ENCODE data around the gene PHC2. TPM values are rescaled to one million over a fixed set of nuclear protein-coding genes. Genes with fewer than 3 reads are reported as not detected.

The PHC2 gene
- polyA plus RNA-seq, 10 donors, result 63.4 to 73.7 (median 67.6) TPM

- no peak for DNase-seq
Observed at GRCh38 chr1:33332357-33332789, 98.5 kb downstream of the PHC2 start.

GRCh38 chr1:33331444-33332356 is 99.2 kb downstream of the PHC2 start:
- DNase-seq, result no peak

GRCh38 chr1:33330906-33331305 is 100.0 kb downstream of the PHC2 start:
- no peak for DNase-seq

- no peak for DNase-seq
Observed at GRCh38 chr1:33330361-33330890, 100.5 kb downstream of the PHC2 start.

GRCh38 chr1:33329600-33330305 is 101.1 kb downstream of the PHC2 start:
- DNase-seq, result no peak

- DNase-seq, result no peak
Observed at GRCh38 chr1:33328817-33329216, 102.1 kb downstream of the PHC2 start.

- DNase-seq, result peak in 1 of 3 donors; percentile 76
Observed at GRCh38 chr1:33327587-33328325, 103.1 kb downstream of the PHC2 start.

GRCh38 chr1:33326785-33327184 is 104.1 kb downstream of the PHC2 start:
- no peak for DNase-seq

GRCh38 chr1:33324677-33325575 is 106.0 kb downstream of the PHC2 start:
- no peak for DNase-seq

GRCh38 chr1:33323663-33324477 is 107.0 kb downstream of the PHC2 start:
- no peak for DNase-seq

GRCh38 chr1:33322870-33323585 is 107.9 kb downstream of the PHC2 start:
- DNase-seq, result no peak

GRCh38 chr1:33322109-33322508 is 108.8 kb downstream of the PHC2 start:
- DNase-seq, result no peak

- no peak for DNase-seq
Observed at GRCh38 chr1:33321178-33321577, 109.7 kb downstream of the PHC2 start.

GRCh38 chr1:33320619-33321165 is 110.2 kb downstream of the PHC2 start, which contains the start of gene A3GALT2:
Gene A3GALT2 (minus strand): TSS chr1:33321098. CDS start chr1:33321098, 0 bp downstream.
- DNase-seq, result no peak

GRCh38 chr1:33319949-33320618 is 110.8 kb downstream of the PHC2 start:
- no peak for DNase-seq

- DNase-seq, result no peak
Observed at GRCh38 chr1:33319186-33319948, 111.5 kb downstream of the PHC2 start.

- no peak for DNase-seq
Observed at GRCh38 chr1:33317946-33318345, 112.9 kb downstream of the PHC2 start.

Data from muscle of back (tissue), 11 donors.